ENCODE results near the gene OXCT1. TPM values are rescaled to one million over a fixed set of nuclear protein-coding genes. Genes with fewer than 3 reads are reported as not detected.
A peak's percentile ranks its signal among the peaks of the same experiment; 100 is the strongest.

The OXCT1 gene
- total and polyA plus RNA-seq, 9 of the 15 experiments (the other 6 are each of a cell fraction or from before 2014, with no cell fraction given) = 24.7 to 61.2 (median 41.9) TPM

GRCh38 chr5:41869151-41869723 is 988 bp downstream of the OXCT1 start (continued):
- TF ChIP-seq ZNF592 (IDR thresholded peaks at IDR 0.05) = 0 out of 2 replicates have a peak, but pooled peaks have one; percentile 27
- peak; percentile 71 for TF ChIP-seq MAX (CRISPR knock-in tag; IDR thresholded peaks at IDR 0.05)
- TF ChIP-seq DLX4 (CRISPR knock-in tag; IDR thresholded peaks at IDR 0.05) = no peak

GRCh38 chr5:41863871-41864486 is 6.2 kb downstream of the OXCT1 start:
- Histone ChIP-seq H4K20me1 (replicated peaks; ENCODE audit: control insufficient read depth, insufficient read depth, low read length) (no peaks in the 10 kb centered on the region), H3K9me1 (ENCODE audit: control insufficient read depth, insufficient read depth, low read length) (no peaks in the 10 kb centered on the region), H3K27ac (ENCODE audit: extremely low read depth, low read depth, low read length) (no peak overlapping the region), H3K9me3 (replicated peaks; ENCODE audit: control insufficient read depth, insufficient read depth, low read depth, low read length) (no peaks in the 10 kb centered on the region), H3K4me3 (no peak overlapping the region), H2AFZ (ENCODE audit: low read depth, low read length) (no peak overlapping the region), H3K4me2 (ENCODE audit: insufficient read depth, low read length) (no peak overlapping the region), H3K36me3 (ENCODE audit: control insufficient read depth, insufficient read depth, low read length) (peaks cover 37% of the 10 kb centered on the region), H3K4me1 (replicated peaks in 1 of 2; ENCODE audit: control insufficient read depth in 2 of 2, insufficient read depth in 2 of 2, low read length in 2 of 2) (peaks cover 0 to 5% of the 10 kb centered on the region in 2 experiments; a peak in 3 of 5 replicates), H3K27me3 (ENCODE audit: control insufficient read depth in 2 of 2, insufficient read depth in 2 of 2, low read length in 2 of 2) (no peaks in the 10 kb centered on the region), H3K79me2 (ENCODE audit: control insufficient read depth, insufficient read depth, low read length) (peaks cover 55% of the 10 kb centered on the region), H3K9ac (ENCODE audit: insufficient read depth in 1 of 2, low read depth in 2 of 2, low read length in 2 of 2) (no peak overlapping the region)
- no peak for FAIRE-seq
- ChIA-PET POLR2A (no interaction called here), CTCF (ENCODE audit: low intra/inter-chr PET ratio) (no interaction called here)
- intact Hi-C loops (cut with micrococcal nuclease) (no loop called here), in situ Hi-C loops (cut with MboI) (loop anchor here (10.0 to 25.0 kb wide), 3 partner anchors 723 to 1011 kb away; partner anchors contain the start of gene CCDC152)
- DNase-seq (ENCODE audit: extremely low read depth in 1 of 4, low spot score in 3 of 4) = no peak
- ATAC-seq = peak; percentile 47
- no TSS peak for BruUV-seq (replicated peaks)
- TF ChIP-seq BRD4 (IDR thresholded peaks at IDR 0.05) (no peak), TFAP4 (CRISPR knock-in tag; IDR thresholded peaks at IDR 0.05; ENCODE audit: borderline replicate concordance) (no peak), ILK (tag; IDR thresholded peaks at IDR 0.05; ENCODE audit: borderline replicate concordance, low read depth) (no peak), E2F1 (CRISPR knock-in tag; IDR thresholded peaks at IDR 0.05) (no peak), POLR3A (IDR thresholded peaks at IDR 0.05; ENCODE audit: borderline replicate concordance, extremely low read depth, insufficient read depth, insufficient read length) (no peak), KLF1 (tag; IDR thresholded peaks at IDR 0.05) (no peak), SRSF7 (optimal IDR thresholded peaks at IDR 0.05; ENCODE audit: low read depth, low read length) (no peak), FOXK2 (conservative IDR thresholded peaks at IDR 0.05 in 1 of 2, IDR thresholded peaks at IDR 0.05 in 1 of 2; ENCODE audit: low read depth in 2 of 2) (peak in 1 of 2 experiments; percentile 75; a peak in 2 of 4 replicates), ZNF175 (CRISPR knock-in tag; IDR thresholded peaks at IDR 0.05; ENCODE audit: low read depth) (no peak)

Data from K562 (cell line).